ENCODE data around the gene OBSCN.

Gene OBSCN

GRCh38 chr1:228405200-228405978 lies 197.5 kb downstream of the OBSCN start:
- H3K4me1 Mint-ChIP-seq = peaks cover 55% of the 10 kb centered on the region
- peak overlapping the region; percentile 96 for H3K4me3 Mint-ChIP-seq
- no peaks in the 10 kb centered on the region for H3K9me3 Mint-ChIP-seq
- no peaks in the 10 kb centered on the region for H3K36me3 Mint-ChIP-seq
- peak overlapping the region; percentile 93 for H3K27ac Mint-ChIP-seq
- no peaks in the 10 kb centered on the region for H3K27me3 Mint-ChIP-seq

GRCh38 chr1:228405979-228406228 lies 198.1 kb downstream of the OBSCN start:
- no peaks in the 10 kb centered on the region for H3K36me3 Mint-ChIP-seq

GRCh38 chr1:228407106-228408040 lies 199.5 kb downstream of the OBSCN start:
- Mint-ChIP-seq H3K4me3 (peak overlapping the region; percentile 96), H3K4me1 (peaks cover 41% of the 10 kb centered on the region), H3K36me3 (no peaks in the 10 kb centered on the region), H3K27me3 (no peaks in the 10 kb centered on the region), H3K9me3 (no peaks in the 10 kb centered on the region), H3K27ac (no peak overlapping the region)

More at GRCh38 chr1:228405979-228406228, 198.1 kb downstream of the OBSCN start:
- Mint-ChIP-seq H3K4me3 (peak overlapping the region; percentile 96), H3K27me3 (no peaks in the 10 kb centered on the region), H3K27ac (peak overlapping the region; percentile 93), H3K4me1 (peaks cover 53% of the 10 kb centered on the region), H3K9me3 (no peaks in the 10 kb centered on the region)

- Mint-ChIP-seq H3K9me3 (no peaks in the 10 kb centered on the region), H3K4me1 (peaks cover 32% of the 10 kb centered on the region), H3K27ac (no peak overlapping the region)
Observed at GRCh38 chr1:228408041-228408868, 200.4 kb downstream of the OBSCN start.

GRCh38 chr1:228408869-228409805 lies 201.3 kb downstream of the OBSCN start:
- H3K4me3 Mint-ChIP-seq = peak overlapping the region; percentile 26
- H3K9me3 Mint-ChIP-seq = no peaks in the 10 kb centered on the region
- H3K27me3 Mint-ChIP-seq = no peaks in the 10 kb centered on the region
- no peaks in the 10 kb centered on the region for H3K36me3 Mint-ChIP-seq
- H3K27ac Mint-ChIP-seq = peak overlapping the region; percentile 68
- H3K4me1 Mint-ChIP-seq = peaks cover 23% of the 10 kb centered on the region

More at GRCh38 chr1:228408041-228408868, 200.4 kb downstream of the OBSCN start:
- Mint-ChIP-seq H3K4me3 (peak overlapping the region; percentile 26), H3K36me3 (no peaks in the 10 kb centered on the region), H3K27me3 (no peaks in the 10 kb centered on the region)

- H3K4me3 Mint-ChIP-seq = no peak overlapping the region
- no peak overlapping the region for H3K27ac Mint-ChIP-seq
- peaks cover 15% of the 10 kb centered on the region for H3K4me1 Mint-ChIP-seq
- no peaks in the 10 kb centered on the region for H3K9me3 Mint-ChIP-seq
- no peaks in the 10 kb centered on the region for H3K36me3 Mint-ChIP-seq
- no peaks in the 10 kb centered on the region for H3K27me3 Mint-ChIP-seq
Observed at GRCh38 chr1:228410015-228410414, 202.2 kb downstream of the OBSCN start.

GRCh38 chr1:228410671-228411070 lies 202.8 kb downstream of the OBSCN start:
- Mint-ChIP-seq H3K36me3 (no peaks in the 10 kb centered on the region), H3K27me3 (no peaks in the 10 kb centered on the region), H3K27ac (no peak overlapping the region), H3K4me1 (peaks cover 16% of the 10 kb centered on the region), H3K4me3 (no peak overlapping the region), H3K9me3 (no peaks in the 10 kb centered on the region)

- Mint-ChIP-seq H3K36me3 (no peaks in the 10 kb centered on the region), H3K9me3 (no peaks in the 10 kb centered on the region), H3K4me3 (no peak overlapping the region), H3K4me1 (peaks cover 20% of the 10 kb centered on the region), H3K27me3 (no peaks in the 10 kb centered on the region), H3K27ac (no peak overlapping the region)
Observed at GRCh38 chr1:228411121-228411520, 203.3 kb downstream of the OBSCN start.

GRCh38 chr1:228411548-228412430 lies 203.9 kb downstream of the OBSCN start:
- no peaks in the 10 kb centered on the region for H3K9me3 Mint-ChIP-seq
- H3K4me1 Mint-ChIP-seq = peaks cover 20% of the 10 kb centered on the region
- H3K36me3 Mint-ChIP-seq = no peaks in the 10 kb centered on the region
- no peak overlapping the region for H3K4me3 Mint-ChIP-seq
- no peaks in the 10 kb centered on the region for H3K27me3 Mint-ChIP-seq
- no peak overlapping the region for H3K27ac Mint-ChIP-seq

- no peaks in the 10 kb centered on the region for H3K36me3 Mint-ChIP-seq
Observed at GRCh38 chr1:228413241-228414010, 205.6 kb downstream of the OBSCN start.

GRCh38 chr1:228414511-228415211 lies 206.8 kb downstream of the OBSCN start:
- Mint-ChIP-seq H3K36me3 (no peaks in the 10 kb centered on the region), H3K9me3 (no peaks in the 10 kb centered on the region), H3K4me1 (peaks cover 16% of the 10 kb centered on the region), H3K4me3 (no peak overlapping the region), H3K27me3 (no peaks in the 10 kb centered on the region), H3K27ac (no peak overlapping the region)

More at GRCh38 chr1:228413241-228414010, 205.6 kb downstream of the OBSCN start:
- no peak overlapping the region for H3K27ac Mint-ChIP-seq
- no peaks in the 10 kb centered on the region for H3K9me3 Mint-ChIP-seq
- no peak overlapping the region for H3K4me3 Mint-ChIP-seq
- H3K27me3 Mint-ChIP-seq = no peaks in the 10 kb centered on the region
- peaks cover 21% of the 10 kb centered on the region for H3K4me1 Mint-ChIP-seq

GRCh38 chr1:228415221-228415620 lies 207.4 kb downstream of the OBSCN start:
- no peak overlapping the region for H3K27ac Mint-ChIP-seq
- peaks cover 16% of the 10 kb centered on the region for H3K4me1 Mint-ChIP-seq
- H3K9me3 Mint-ChIP-seq = no peaks in the 10 kb centered on the region
- H3K27me3 Mint-ChIP-seq = no peaks in the 10 kb centered on the region
- H3K4me3 Mint-ChIP-seq = peak overlapping the region; percentile 76
- no peaks in the 10 kb centered on the region for H3K36me3 Mint-ChIP-seq

- H3K9me3 Mint-ChIP-seq = no peaks in the 10 kb centered on the region
- H3K4me3 Mint-ChIP-seq = peak overlapping the region; percentile 76
- no peaks in the 10 kb centered on the region for H3K36me3 Mint-ChIP-seq
- peaks cover 16% of the 10 kb centered on the region for H3K4me1 Mint-ChIP-seq
- no peaks in the 10 kb centered on the region for H3K27me3 Mint-ChIP-seq
- H3K27ac Mint-ChIP-seq = no peak overlapping the region
Observed at GRCh38 chr1:228415853-228416216, 208.0 kb downstream of the OBSCN start.
